ENCODE results near the gene TSHZ1.

- TF ChIP-seq POLR2AphosphoS5 (IDR thresholded peaks at IDR 0.05) (no peak), EP300 (IDR thresholded peaks at IDR 0.05) (no peak)
These were observed 73.1 kb downstream of the TSHZ1 start for GRCh38 chr18:75283731-75284130.

Measured in gastroesophageal sphincter (tissue), 2 donors.